ENCODE results near the gene CHMP2A. TPM values are rescaled to one million over a fixed set of nuclear protein-coding genes. Genes with fewer than 3 reads are reported as not detected.

CHMP2A gene
- total RNA-seq, 2 donors from 2014 or later: 109 to 121 TPM

GRCh38 chr19:58552655-58553054 is 2.2 kb downstream of the CHMP2A start:
- Histone ChIP-seq H3K27me3 (no peaks in the 10 kb centered on the region), H3K4me1 (peaks cover 0 to 39% of the 10 kb centered on the region in 2 donors), H3K27ac (no peak overlapping the region), H3K4me3 (no peak overlapping the region), H3K36me3 (peaks cover 69% of the 10 kb centered on the region), H3K9me3 (no peaks in the 10 kb centered on the region)
- no peak for DNase-seq (ENCODE audit: low spot score)
- TF ChIP-seq CTCF (IDR thresholded peaks at IDR 0.05): no peak

GRCh38 chr19:58551577-58552471 is 3.1 kb downstream of the CHMP2A start:
- H3K4me3 ChIP-seq: no peak overlapping the region
- no peak for DNase-seq (ENCODE audit: low spot score)
- H3K36me3 ChIP-seq: peaks cover 75% of the 10 kb centered on the region
- H3K9me3 ChIP-seq: no peaks in the 10 kb centered on the region
- H3K4me1 ChIP-seq: peaks cover 0 to 38% of the 10 kb centered on the region in 2 donors
- no peak for TF ChIP-seq CTCF (IDR thresholded peaks at IDR 0.05)
- no peak overlapping the region for H3K27ac ChIP-seq
- no peaks in the 10 kb centered on the region for H3K27me3 ChIP-seq

- Histone ChIP-seq H3K4me1 (peaks cover 0 to 38% of the 10 kb centered on the region in 2 donors), H3K27ac (no peak overlapping the region), H3K27me3 (no peaks in the 10 kb centered on the region), H3K4me3 (no peak overlapping the region), H3K36me3 (peaks cover 73% of the 10 kb centered on the region), H3K9me3 (no peaks in the 10 kb centered on the region)
- TF ChIP-seq CTCF (IDR thresholded peaks at IDR 0.05): no peak
- DNase-seq (ENCODE audit: low spot score): no peak
Observed at GRCh38 chr19:58551123-58551497, 3.8 kb downstream of the CHMP2A start.

GRCh38 chr19:58550362-58551122 is 4.4 kb downstream of the CHMP2A start:
- H3K4me1 ChIP-seq: peaks cover 0 to 38% of the 10 kb centered on the region in 2 donors
- no peak overlapping the region for H3K4me3 ChIP-seq
- H3K27me3 ChIP-seq: no peaks in the 10 kb centered on the region
- no peak overlapping the region for H3K27ac ChIP-seq
- H3K36me3 ChIP-seq: peaks cover 70% of the 10 kb centered on the region
- TF ChIP-seq CTCF (IDR thresholded peaks at IDR 0.05): no peak
- H3K9me3 ChIP-seq: no peaks in the 10 kb centered on the region
- no peak for DNase-seq (ENCODE audit: low spot score)

GRCh38 chr19:58549664-58550361 is 5.1 kb downstream of the CHMP2A start:
- Histone ChIP-seq H3K27ac (no peak overlapping the region), H3K9me3 (no peaks in the 10 kb centered on the region), H3K27me3 (no peaks in the 10 kb centered on the region), H3K36me3 (peaks cover 69% of the 10 kb centered on the region), H3K4me1 (peaks cover 0 to 39% of the 10 kb centered on the region in 2 donors), H3K4me3 (no peak overlapping the region)
- TF ChIP-seq CTCF (IDR thresholded peaks at IDR 0.05): no peak
- no peak for DNase-seq (ENCODE audit: low spot score)

Measured in right atrium auricular region (tissue), 2 donors.